K562 (cell line): Measurements from ENCODE around the gene SLC7A4. TPM values are rescaled to one million over a fixed set of nuclear protein-coding genes. Genes with fewer than 3 reads are reported as not detected.

Experiments used
- ATAC-seq: fragments of 200-7000 bp; cut with Tn5 transposase; 3 replicates; pipeline ENCODE4 v1.9.1; 2020; ENCODE audit warnings: moderate library complexity
- BruUV-seq: library from RNA; stranded (reverse); fragments of 400-500 nt; replicated peaks from 2 replicates; lab custom pipeline; 2021; lab: Mats Ljungman, UMichigan
- CTCF ChIA-PET: fragments of 300-600 bp; formaldehyde crosslinking; extraction: SDS; loops from one replicate; lab custom pipeline; 2021; ENCODE audit warnings: low intra/inter-chr PET ratio; lab: Yijun Ruan, JAX
- POLR2A ChIA-PET: fragments of 300-600, 350-650 bp; sonication (Branson Sonifier 250); formaldehyde crosslinking; extraction: SDS; loops from one replicate; lab custom pipeline; 2021; ENCODE audit warnings: antibody characterized with exemption, inconsistent platforms; lab: Yijun Ruan, JAX
- DNase-seq, 4 experiments: peaks; one replicate each; pipeline versions ENCODE4 v3.0.0 to v3.0.0-alpha.2; 2011 to 2018; ENCODE audit warnings: low spot score in 3 of 4, mixed read lengths in 3 of 4; ENCODE audit errors: extremely low read depth in 1 of 4
- FAIRE-seq: peaks from 2 replicates; lab custom pipeline; 2011; peaks lifted over from hg19 to GRCh38; lab: Jason Lieb, UNC
- H2AFZ ChIP-seq: 2 replicates; pipeline ENCODE4 v1.6.0; 2011; ENCODE audit warnings: low read depth, low read length, control low read depth, inconsistent platforms
- H3K27ac ChIP-seq: fragments of 200-600 bp; 3 replicates; pipeline ENCODE4 v1.8.0; 2011; ENCODE audit warnings: low read depth, mild to moderate bottlenecking, control low read depth, inconsistent platforms, low read length, moderate library complexity, mixed read lengths; ENCODE audit errors: extremely low read depth
- H3K27me3 ChIP-seq, 2 experiments: fragments of 300-600 bp in 1 of 2; 2 replicates in 1 of 2; 3 replicates in 1 of 2; pipeline versions ENCODE4 v1.6.0 to v1.8.0; 2011; ENCODE audit warnings: inconsistent platforms in 2 of 2, low read length in 2 of 2, mild to moderate bottlenecking in 1 of 2, mixed read lengths in 1 of 2, moderate library complexity in 1 of 2; ENCODE audit not compliant: control insufficient read depth in 2 of 2, insufficient read depth in 2 of 2
- H3K36me3 ChIP-seq: fragments of 300-600 bp; 3 replicates; pipeline ENCODE4 v1.8.0; 2011; ENCODE audit warnings: mild to moderate bottlenecking, low read length, inconsistent platforms; ENCODE audit not compliant: control insufficient read depth, insufficient read depth
- H3K4me1 ChIP-seq, 2 experiments: fragments of 200-600 bp in 1 of 2; replicated peaks in 1 of 2; 2 replicates in 1 of 2; 3 replicates in 1 of 2; pipeline versions ENCODE4 v1.5.1 to v1.8.0; 2011; ENCODE audit warnings: inconsistent platforms in 2 of 2, low read length in 2 of 2, mild to moderate bottlenecking in 1 of 2, mixed read lengths in 1 of 2, moderate library complexity in 1 of 2; ENCODE audit not compliant: control insufficient read depth in 2 of 2, insufficient read depth in 2 of 2
- H3K4me2 ChIP-seq: 2 replicates; pipeline ENCODE4 v1.6.1; 2011; ENCODE audit warnings: low read length, control low read depth, inconsistent platforms, mixed read lengths; ENCODE audit not compliant: insufficient read depth
- H3K4me3 ChIP-seq: fragments of 200-600 bp; sonication (generic), shearing (Covaris generic); 2 replicates; pipeline ENCODE4 v1.5.1; 2016; ENCODE audit warnings: control low read depth, inconsistent platforms
- H3K79me2 ChIP-seq: fragments of 200-600 bp; 3 replicates; pipeline ENCODE4 v1.8.0; 2011; ENCODE audit warnings: low read length, inconsistent platforms; ENCODE audit not compliant: control insufficient read depth, insufficient read depth
- H3K9ac ChIP-seq, 2 experiments: 2 replicates each; pipeline versions ENCODE4 v1.6.0 to v1.6.1; 2011; ENCODE audit warnings: low read depth in 2 of 2, low read length in 2 of 2, control low read depth in 1 of 2, inconsistent platforms in 1 of 2, mild to moderate bottlenecking in 1 of 2, mixed read lengths in 1 of 2; ENCODE audit not compliant: insufficient read depth in 1 of 2
- H3K9me1 ChIP-seq: one replicate; pipeline ENCODE4 v1.6.0; 2011; ENCODE audit warnings: inconsistent platforms, mild to moderate bottlenecking, low read length, moderate library complexity; ENCODE audit not compliant: control insufficient read depth, insufficient read depth
- H3K9me3 ChIP-seq: replicated peaks from 2 replicates; pipeline ENCODE4 v1.5.1; 2011; ENCODE audit warnings: low read depth, low read length, inconsistent platforms; ENCODE audit not compliant: control insufficient read depth, insufficient read depth
- H4K20me1 ChIP-seq: replicated peaks from 2 replicates; pipeline ENCODE4 v1.6.1; 2011; ENCODE audit warnings: low read length, inconsistent platforms, mixed read lengths; ENCODE audit not compliant: control insufficient read depth, insufficient read depth
- ELF4 ChIP-seq: fragments of 450-650 bp; formaldehyde crosslinking; IDR thresholded peaks from 2 replicates; pipeline ENCODE4 v1.4.0; 2022; ENCODE audit warnings: missing genetic modification characterization
- JUN ChIP-seq, 2 experiments: sonication (generic) in 1 of 2; formaldehyde crosslinking in 1 of 2; IDR thresholded peaks; 2 replicates each; pipeline versions ENCODE4 v1.6.1 to v1.8.0; 2012 to 2022; ENCODE audit warnings: borderline replicate concordance in 2 of 2, mild to moderate bottlenecking in 2 of 2, improper control_type of control experiment in 1 of 2, low read depth in 1 of 2, low read length in 1 of 2, missing genetic modification reagents in 1 of 2
- JUNB ChIP-seq: fragments of 450-650 bp; formaldehyde crosslinking; conservative IDR thresholded peaks from 2 replicates; pipeline ENCODE4 v1.4.0; 2020; ENCODE audit warnings: mild to moderate bottlenecking
- KHSRP ChIP-seq: fragments of 450-650 bp; IDR thresholded peaks from 2 replicates; pipeline ENCODE4 v1.6.1; 2017
- NBN ChIP-seq: fragments of 450-650 bp; IDR thresholded peaks from 2 replicates; pipeline ENCODE4 v1.6.1; 2016; ENCODE audit warnings: low read depth, mild to moderate bottlenecking
- NFIX ChIP-seq: fragments of 250-450 bp; sonication (Bioruptor Pico); IDR thresholded peaks from 2 replicates; pipeline ENCODE4 v1.4.0; 2020; ENCODE audit warnings: low read depth, mild to moderate bottlenecking, moderate library complexity
- RCOR1 ChIP-seq, 2 experiments: IDR thresholded peaks; 2 replicates each; pipeline ENCODE4 v1.6.1; 2012; ENCODE audit warnings: low read depth in 2 of 2, low read length in 2 of 2, borderline replicate concordance in 1 of 2, improper control_type of control experiment in 1 of 2
- SNIP1 ChIP-seq: fragments of 450-650 bp; IDR thresholded peaks from 2 replicates; pipeline ENCODE4 v1.7.1; 2017; ENCODE audit warnings: low read depth, mild to moderate bottlenecking
- TBL1XR1 ChIP-seq, 2 experiments: IDR thresholded peaks; 2 replicates each; pipeline ENCODE4 v1.6.1; 2012; ENCODE audit warnings: improper control_type of control experiment in 2 of 2, low read length in 2 of 2, mild to moderate bottlenecking in 1 of 2
- ZNF143 ChIP-seq: sonication (generic); formaldehyde crosslinking; IDR thresholded peaks from 2 replicates; pipeline ENCODE4 v1.9.0; 2022; ENCODE audit warnings: mild to moderate bottlenecking, missing genetic modification reagents
- ZNF436 ChIP-seq: fragments of 250-450, 450-650 bp; sonication (Bioruptor Pico); formaldehyde crosslinking; IDR thresholded peaks from 2 replicates; pipeline ENCODE4 v1.7.0; 2020; ENCODE audit warnings: mild to moderate bottlenecking
- ZNF717 ChIP-seq: fragments of 250-450 bp; sonication (Bioruptor Pico); IDR thresholded peaks from 2 replicates; pipeline ENCODE4 v1.5.0; 2021
- WGBS: fragments of 100-300 bp; shearing (Covaris generic); methylation state at CpG from one replicate; pipeline ENCODE4 v1.1.6; 2016; ENCODE audit warnings: low coverage, mixed read lengths; ENCODE audit not compliant: insufficient coverage; ENCODE audit errors: missing lambda C conversion rate; 5-methylcytosine and 5-hydroxymethylcytosine counted together
- in situ Hi-C: fragments of 300-500 bp; cut with MboI; formaldehyde crosslinking; loops from 4 replicates; pipeline ENCODE4 v1.15.0; 2018; ENCODE audit warnings: inconsistent platforms, mixed read lengths
- intact Hi-C: fragments of 100-400 bp; cut with micrococcal nuclease; formaldehyde crosslinking; loops from 2 replicates; pipeline ENCODE4 v1.14.2; 2022
- polyA plus RNA-seq, 8 experiments: library from polyadenylated mRNA; depleted of rRNA in 4 of 8; stranded (reverse) in 5 of 8; unstranded in 3 of 8; fragments of >200 nt; fragmentation: Nextera tagmentation in 2 of 8; fragmentation: Illumina TruSeq in 1 of 8; extraction: Ambion mirVana in 2 of 8; extraction: Trizol in 1 of 8; gene quantifications; 2 replicates each; pipeline versions ENCODE4 v1.2.1 to v1.2.3, GENCODE V29; 2011 to 2014; ENCODE audit warnings: inconsistent platforms in 1 of 8, missing spikeins in 1 of 8
- total RNA-seq, 7 experiments: library from RNA; depleted of rRNA in 6 of 7; stranded (reverse); fragments of >200 nt in 6 of 7; fragmentation: Illumina TruSeq in 2 of 7; extraction: Trizol in 2 of 7; gene quantifications; 2 replicates each; pipeline versions ENCODE4 v1.2.1 to v1.2.3, GENCODE V29; 2011 to 2021; ENCODE audit warnings: low replicate concordance in 1 of 7
- TF ChIP-seq, protein P1 (sequence below): fragments of 450-650 bp; formaldehyde crosslinking; IDR thresholded peaks from 2 replicates; pipeline ENCODE4 v1.4.0; 2022; ENCODE audit warnings: mild to moderate bottlenecking, moderate library complexity
- TF ChIP-seq, protein P2 (sequence below), 2 experiments: IDR thresholded peaks; 2 replicates each; pipeline ENCODE4 v1.6.1; 2011; ENCODE audit warnings: borderline replicate concordance in 1 of 2, control low read depth in 1 of 2, low read depth in 1 of 2, low read length in 1 of 2, mild to moderate bottlenecking in 1 of 2, mixed read lengths in 1 of 2, moderate library complexity in 1 of 2; ENCODE audit not compliant: insufficient read depth in 1 of 2, insufficient read length in 1 of 2, poor library complexity in 1 of 2, severe bottlenecking in 1 of 2; ENCODE audit errors: extremely low read depth in 1 of 2
- TF ChIP-seq, protein P3 (sequence below): fragments of 250-450 bp; sonication (Bioruptor Pico); IDR thresholded peaks from 2 replicates; pipeline ENCODE4 v1.9.0; 2021; ENCODE audit warnings: mild to moderate bottlenecking
- TF ChIP-seq, protein P4 (sequence below): fragments of 450-650 bp; formaldehyde crosslinking; conservative IDR thresholded peaks from 2 replicates; pipeline ENCODE4 v1.4.0; 2022; ENCODE audit warnings: mild to moderate bottlenecking, missing genetic modification characterization
- TF ChIP-seq, protein P5 (sequence below): sonication (generic); formaldehyde crosslinking; IDR thresholded peaks from 2 replicates; pipeline ENCODE4 v1.8.1; 2023; ENCODE audit warnings: mild to moderate bottlenecking, missing genetic modification reagents

The SLC7A4 gene
- total and polyA plus RNA-seq, 9 of the 15 experiments (the other 6 are each of a cell fraction or from before 2014, with no cell fraction given) = not detected

DNA sequence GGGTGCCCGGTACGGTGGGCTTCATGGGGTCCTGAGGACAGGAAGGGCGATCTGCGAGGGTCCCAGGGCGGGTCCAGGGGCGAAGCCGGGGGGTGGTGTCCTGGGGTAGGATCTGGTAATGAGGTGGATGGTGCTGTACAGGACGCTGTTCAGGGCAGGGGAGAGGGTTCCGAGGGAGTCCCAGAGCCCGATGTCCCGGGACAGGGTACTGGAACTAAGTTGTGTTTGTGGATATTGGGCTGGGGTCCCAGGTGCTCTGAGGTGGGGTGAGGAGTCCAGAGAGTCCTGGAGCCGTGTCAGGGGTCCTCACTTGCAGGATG, 49.8 kb downstream of the SLC7A4 start:
- in situ Hi-C loops (no loop called here), intact Hi-C loops (loop anchor here (1.0 to 5.0 kb wide), 4 partner anchors 20 to 205 kb away; partner anchors contain the start of gene THAP7)
- H3K27ac ChIP-seq = peak overlapping the region; percentile 86
- H3K9me1 ChIP-seq = peaks cover 13% of the 10 kb centered on the region
- DNase-seq (peak in 1 of 4 experiments; percentile 81), FAIRE-seq (no peak), ATAC-seq (peak; percentile 49)
- no TSS peak for BruUV-seq
- H3K27me3 ChIP-seq = peaks cover 0 to 4% of the 10 kb centered on the region in 2 experiments; a peak in 2 of 5 replicates
- peak overlapping the region; percentile 54 for H3K4me3 ChIP-seq
- peak overlapping the region; percentile 92 for H3K4me2 ChIP-seq
- 2% methylated on average over 12 of the region's 12 CpGs for WGBS
- H2AFZ ChIP-seq = peak overlapping the region; percentile 99
- H3K4me1 ChIP-seq = peaks cover 19 to 51% of the 10 kb centered on the region in 2 experiments
- H3K79me2 ChIP-seq = peaks cover 23% of the 10 kb centered on the region
- H3K36me3 ChIP-seq = peaks cover 40% of the 10 kb centered on the region
- ChIA-PET POLR2A (interaction anchor here (0.6 to 64.4 kb wide), 28 partner anchors 12 to 1537 kb away, joined by 3 to 1556 read pairs (median 4); partner anchors contain the start of genes AIFM3, CRKL, P2RX6 and SLC7A4), CTCF (interaction anchor here (1.0 to 1.7 kb wide), 4 partner anchors 20 to 124 kb away, joined by 3 to 6 read pairs (median 4); partner anchors contain the start of genes PI4KA, SNAP29 and THAP7)
- H3K9me3 ChIP-seq = peaks cover 11% of the 10 kb centered on the region
- H4K20me1 ChIP-seq = no peaks in the 10 kb centered on the region
- peak overlapping the region; percentile 85 to 97 for H3K9ac ChIP-seq
- TF ChIP-seq, protein P1, sequence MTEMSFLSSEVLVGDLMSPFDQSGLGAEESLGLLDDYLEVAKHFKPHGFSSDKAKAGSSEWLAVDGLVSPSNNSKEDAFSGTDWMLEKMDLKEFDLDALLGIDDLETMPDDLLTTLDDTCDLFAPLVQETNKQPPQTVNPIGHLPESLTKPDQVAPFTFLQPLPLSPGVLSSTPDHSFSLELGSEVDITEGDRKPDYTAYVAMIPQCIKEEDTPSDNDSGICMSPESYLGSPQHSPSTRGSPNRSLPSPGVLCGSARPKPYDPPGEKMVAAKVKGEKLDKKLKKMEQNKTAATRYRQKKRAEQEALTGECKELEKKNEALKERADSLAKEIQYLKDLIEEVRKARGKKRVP (CRISPR knock-in tag) = 0 out of 2 replicates have a peak, but pooled peaks have one; percentile 11
- TF ChIP-seq TBL1XR1 (IDR thresholded peaks at IDR 0.05; ENCODE audit: low read length in 2 of 2) (0 out of 4 replicates have a peak, but pooled peaks of 1 of the 2 experiments have one; percentile 26), ZNF436 (CRISPR knock-in tag) (0 out of 2 replicates have a peak, but pooled peaks have one; percentile 37), NFIX (CRISPR knock-in tag) (no peak), JUN (IDR thresholded peaks at IDR 0.05; ENCODE audit: borderline replicate concordance, low read depth, low read length) (no peak), JUN (CRISPR knock-in tag; IDR thresholded peaks at IDR 0.05; ENCODE audit: borderline replicate concordance) (no peak), ZNF717 (CRISPR knock-in tag) (no peak), ELF4 (peak; percentile 84), NBN (no peak), ZNF143 (CRISPR knock-in tag) (no peak), RCOR1 (IDR thresholded peaks at IDR 0.05; ENCODE audit: borderline replicate concordance in 1 of 2, low read depth in 2 of 2, low read length in 2 of 2) (peak in 1 of 2 experiments; percentile 33; a peak in 1 of 4 replicates), JUNB (CRISPR knock-in tag) (peak; percentile 38), KHSRP (no peak), SNIP1 (no peak)
- TF ChIP-seq, protein P2, sequence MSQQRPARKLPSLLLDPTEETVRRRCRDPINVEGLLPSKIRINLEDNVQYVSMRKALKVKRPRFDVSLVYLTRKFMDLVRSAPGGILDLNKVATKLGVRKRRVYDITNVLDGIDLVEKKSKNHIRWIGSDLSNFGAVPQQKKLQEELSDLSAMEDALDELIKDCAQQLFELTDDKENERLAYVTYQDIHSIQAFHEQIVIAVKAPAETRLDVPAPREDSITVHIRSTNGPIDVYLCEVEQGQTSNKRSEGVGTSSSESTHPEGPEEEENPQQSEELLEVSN (IDR thresholded peaks at IDR 0.05; ENCODE audit: borderline replicate concordance in 1 of 2, extremely low read depth in 1 of 2, insufficient read depth in 1 of 2, insufficient read length in 1 of 2, low read depth in 1 of 2, low read length in 1 of 2, poor library complexity in 1 of 2, severe bottlenecking in 1 of 2) = no peak
- TF ChIP-seq, protein P3, sequence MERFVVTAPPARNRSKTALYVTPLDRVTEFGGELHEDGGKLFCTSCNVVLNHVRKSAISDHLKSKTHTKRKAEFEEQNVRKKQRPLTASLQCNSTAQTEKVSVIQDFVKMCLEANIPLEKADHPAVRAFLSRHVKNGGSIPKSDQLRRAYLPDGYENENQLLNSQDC = 0 out of 2 replicates have a peak, but pooled peaks have one; percentile 16
- TF ChIP-seq, protein P4, sequence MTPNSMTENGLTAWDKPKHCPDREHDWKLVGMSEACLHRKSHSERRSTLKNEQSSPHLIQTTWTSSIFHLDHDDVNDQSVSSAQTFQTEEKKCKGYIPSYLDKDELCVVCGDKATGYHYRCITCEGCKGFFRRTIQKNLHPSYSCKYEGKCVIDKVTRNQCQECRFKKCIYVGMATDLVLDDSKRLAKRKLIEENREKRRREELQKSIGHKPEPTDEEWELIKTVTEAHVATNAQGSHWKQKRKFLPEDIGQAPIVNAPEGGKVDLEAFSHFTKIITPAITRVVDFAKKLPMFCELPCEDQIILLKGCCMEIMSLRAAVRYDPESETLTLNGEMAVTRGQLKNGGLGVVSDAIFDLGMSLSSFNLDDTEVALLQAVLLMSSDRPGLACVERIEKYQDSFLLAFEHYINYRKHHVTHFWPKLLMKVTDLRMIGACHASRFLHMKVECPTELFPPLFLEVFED = peak; percentile 93; the same call in 1 of the 2 replicates
- TF ChIP-seq, protein P5, sequence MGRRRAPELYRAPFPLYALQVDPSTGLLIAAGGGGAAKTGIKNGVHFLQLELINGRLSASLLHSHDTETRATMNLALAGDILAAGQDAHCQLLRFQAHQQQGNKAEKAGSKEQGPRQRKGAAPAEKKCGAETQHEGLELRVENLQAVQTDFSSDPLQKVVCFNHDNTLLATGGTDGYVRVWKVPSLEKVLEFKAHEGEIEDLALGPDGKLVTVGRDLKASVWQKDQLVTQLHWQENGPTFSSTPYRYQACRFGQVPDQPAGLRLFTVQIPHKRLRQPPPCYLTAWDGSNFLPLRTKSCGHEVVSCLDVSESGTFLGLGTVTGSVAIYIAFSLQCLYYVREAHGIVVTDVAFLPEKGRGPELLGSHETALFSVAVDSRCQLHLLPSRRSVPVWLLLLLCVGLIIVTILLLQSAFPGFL (CRISPR knock-in tag) = no peak
